LHCN-M2 (cell line): Measurements from ENCODE around the gene CASTOR1. TPM values are rescaled to one million over a fixed set of nuclear protein-coding genes. Genes with fewer than 3 reads are reported as not detected.

Experiments
- DNase-seq: peaks from one replicate; pipeline ENCODE4 v3.0.0-alpha.2; 2012; ENCODE audit warnings: low read depth
- total RNA-seq: library from RNA; depleted of rRNA; stranded (reverse); fragments of >200 nt; gene quantifications from 2 replicates; pipeline ENCODE4 v1.2.3, GENCODE V29; 2014

CASTOR1 gene
- total RNA-seq, 1 experiment from 2014 or later = 19.1 TPM

DNA sequence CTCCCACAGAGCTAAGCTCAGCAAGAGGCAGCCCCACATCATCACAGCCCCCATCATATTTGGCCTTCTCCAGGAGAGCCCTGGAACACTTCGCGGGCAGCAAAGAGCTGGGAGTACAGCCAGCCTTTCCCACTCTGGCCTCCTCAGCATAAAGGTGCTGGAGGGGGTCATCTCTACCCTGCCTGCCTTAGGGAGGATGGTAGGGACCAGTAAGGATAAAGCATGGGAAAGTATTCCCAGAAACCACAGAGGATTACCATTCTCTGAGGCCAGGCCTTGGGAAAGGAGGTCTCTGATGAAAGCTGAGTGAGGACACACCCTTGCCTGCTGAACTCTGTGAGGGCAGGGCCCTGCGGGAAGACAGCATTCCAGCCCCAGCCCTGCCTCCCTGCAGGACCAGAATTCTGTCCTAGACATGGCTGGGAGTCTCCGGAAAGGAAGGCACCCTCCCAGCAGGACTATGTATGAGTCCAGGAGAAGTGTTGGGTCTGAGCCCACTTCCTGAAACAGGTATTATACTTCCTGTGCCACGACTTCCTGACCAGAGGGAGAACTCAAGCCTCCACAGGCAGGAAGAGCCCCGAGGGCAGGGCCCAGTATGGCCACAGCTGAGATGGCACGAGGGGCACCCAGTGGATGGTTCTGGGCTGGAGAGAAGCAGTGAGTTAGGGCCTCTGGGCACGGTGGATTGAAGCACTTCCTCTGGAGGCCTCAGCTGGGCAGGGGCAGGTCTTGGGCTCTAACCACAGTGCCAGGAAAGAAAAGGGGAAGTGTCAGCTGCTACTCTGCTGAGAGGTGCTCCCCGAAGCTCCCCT lies 12.9 kb upstream of the CASTOR1 start:
- DNase-seq = peak; percentile 89

DNA sequence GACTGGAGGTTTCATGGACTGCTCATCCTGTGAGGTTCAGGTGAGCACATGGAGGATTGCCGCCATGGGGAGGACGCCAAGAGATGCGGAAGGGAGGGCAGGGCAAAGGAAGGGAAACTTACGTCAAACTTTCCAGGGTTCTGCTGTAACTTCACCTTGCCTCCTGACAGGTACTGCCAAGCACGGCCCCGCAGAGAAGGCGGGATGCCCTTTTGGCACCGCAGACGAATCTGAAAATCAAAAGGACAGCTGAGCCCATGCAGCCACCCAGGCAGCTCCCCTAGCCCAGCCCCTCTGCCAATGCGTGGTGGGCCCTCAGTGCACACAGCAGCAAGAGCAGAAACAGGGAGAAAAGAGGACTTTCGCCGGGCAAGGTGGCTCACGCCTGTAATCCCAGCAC lies 10.0 kb upstream of the CASTOR1 start:
- no peak for DNase-seq

DNA sequence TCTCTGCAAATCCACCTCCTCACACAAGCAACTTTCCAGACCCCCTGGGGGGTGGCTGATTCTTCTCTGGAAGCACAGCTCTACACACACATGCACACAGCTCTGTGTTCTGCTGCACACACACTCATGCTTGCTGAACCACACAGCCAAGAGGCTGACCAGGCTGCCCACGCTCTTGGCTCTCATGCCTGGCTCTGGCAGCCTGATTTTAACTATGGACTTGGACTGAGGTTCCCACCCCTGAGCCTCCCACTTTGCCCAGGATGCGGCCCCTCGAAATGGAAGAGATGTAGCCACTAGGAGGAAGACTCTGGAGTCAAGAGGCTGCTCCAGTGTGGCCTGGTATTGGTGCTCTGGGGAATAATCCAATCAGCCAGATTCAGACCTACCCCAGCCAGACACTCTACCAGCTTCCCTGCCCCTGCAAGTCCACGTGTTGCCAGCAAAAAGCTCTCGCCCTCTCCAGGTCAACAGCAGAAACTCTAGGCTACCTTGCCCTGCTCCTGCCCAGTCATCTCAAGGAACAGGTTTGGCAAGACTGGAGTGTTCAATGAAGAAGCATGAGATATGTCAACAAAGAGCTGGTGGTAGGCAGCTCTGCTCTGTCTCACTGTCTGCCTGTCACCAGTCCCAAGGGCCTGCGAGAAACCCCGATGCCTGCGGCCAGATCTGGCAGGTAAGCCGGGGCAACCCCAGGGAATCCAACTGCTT lies 8.8 kb upstream of the CASTOR1 start:
- no peak for DNase-seq

DNA sequence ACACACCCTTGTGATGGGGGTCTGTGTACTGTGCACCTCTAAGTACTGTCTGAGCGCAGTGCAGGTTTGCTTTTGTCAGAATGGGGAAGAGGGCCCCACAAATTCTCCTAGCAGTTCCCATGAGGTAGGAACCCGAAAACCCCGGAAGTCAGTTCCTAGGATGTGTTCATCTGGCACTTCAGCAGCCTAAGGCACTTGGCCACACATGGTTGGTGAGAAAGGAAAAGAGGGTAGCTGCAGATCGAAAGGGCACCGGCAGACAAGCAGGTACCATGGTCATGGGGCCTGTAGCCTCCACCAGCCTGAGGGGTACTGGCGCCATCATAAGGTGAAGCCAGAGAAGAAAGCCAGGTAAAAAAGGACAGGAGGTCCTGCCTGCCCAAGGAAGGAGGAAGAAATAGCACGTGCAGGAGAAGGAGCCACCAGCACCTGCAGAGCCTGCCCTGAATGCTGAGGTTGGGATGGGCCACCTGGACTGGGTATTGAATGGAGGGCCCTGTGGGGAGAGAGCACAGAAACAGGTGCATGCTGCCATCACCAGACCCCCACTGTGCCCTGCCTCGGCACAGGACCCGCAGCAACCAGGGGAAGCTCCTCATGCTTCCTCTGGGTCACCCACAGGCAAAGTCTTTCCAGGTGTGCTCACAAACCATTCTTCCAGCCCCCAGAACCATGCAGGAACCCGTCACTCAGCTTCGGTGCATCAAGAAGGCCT lies 8.1 kb upstream of the CASTOR1 start:
- DNase-seq = no peak

DNA sequence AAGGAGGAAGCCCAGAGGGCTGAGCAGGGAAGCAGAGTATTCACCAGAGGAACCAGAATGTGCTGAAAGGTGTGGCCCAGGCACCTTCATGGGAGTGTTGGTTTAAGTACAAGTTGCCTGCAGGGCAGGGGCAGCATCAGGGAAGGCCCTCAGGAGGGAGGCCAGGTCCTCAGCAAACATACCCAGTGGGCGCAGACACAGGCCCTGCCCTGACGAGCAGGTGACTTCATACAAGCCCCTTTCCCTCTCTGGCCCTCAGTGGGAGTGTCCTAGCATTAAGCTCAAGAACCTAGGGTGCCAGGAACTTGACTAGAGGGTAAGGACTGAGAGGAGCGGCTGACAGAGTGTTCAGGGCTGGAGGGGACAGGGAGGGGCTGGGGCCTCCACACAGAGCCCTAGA lies 7.5 kb upstream of the CASTOR1 start:
- no peak for DNase-seq

DNA sequence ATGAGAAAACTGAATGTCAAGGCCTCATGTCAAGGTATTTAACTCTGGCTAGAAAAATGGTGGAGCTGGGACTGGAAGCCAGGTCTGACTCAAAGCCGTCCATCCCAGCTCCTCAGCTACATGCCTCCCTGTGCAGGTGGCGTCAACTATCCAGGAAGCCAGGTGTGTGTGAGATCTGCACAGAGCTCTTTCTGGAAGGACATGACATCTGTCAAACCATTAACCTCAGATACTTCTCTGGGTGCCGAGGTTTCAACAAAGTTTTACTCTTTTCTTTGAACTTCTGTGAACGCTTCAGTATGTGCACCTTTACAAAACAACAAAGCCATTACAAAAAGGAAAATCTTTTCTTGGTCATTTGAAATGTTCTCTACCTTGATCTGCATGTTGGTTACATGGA lies 7.0 kb upstream of the CASTOR1 start:
- no peak for DNase-seq

DNA sequence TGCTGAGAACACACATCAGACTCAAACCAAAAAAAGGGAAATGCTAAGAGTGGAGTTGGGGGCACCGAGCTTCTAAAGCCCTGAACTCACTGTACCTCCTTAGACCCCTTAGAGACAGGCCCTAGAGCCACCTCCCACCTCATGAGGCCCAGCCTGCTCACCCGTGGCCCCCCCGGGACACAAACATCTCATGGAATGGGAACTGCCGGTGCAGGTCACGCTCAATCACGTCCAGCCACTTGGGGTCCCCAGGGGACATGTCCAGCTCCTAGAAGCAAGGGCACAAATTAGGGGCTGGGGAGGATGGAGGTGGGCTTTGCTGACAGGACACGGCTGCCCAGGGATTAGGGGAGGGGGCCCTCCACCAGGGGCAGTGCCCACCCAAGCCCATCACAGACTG lies 6.3 kb upstream of the CASTOR1 start:
- DNase-seq = no peak

DNA sequence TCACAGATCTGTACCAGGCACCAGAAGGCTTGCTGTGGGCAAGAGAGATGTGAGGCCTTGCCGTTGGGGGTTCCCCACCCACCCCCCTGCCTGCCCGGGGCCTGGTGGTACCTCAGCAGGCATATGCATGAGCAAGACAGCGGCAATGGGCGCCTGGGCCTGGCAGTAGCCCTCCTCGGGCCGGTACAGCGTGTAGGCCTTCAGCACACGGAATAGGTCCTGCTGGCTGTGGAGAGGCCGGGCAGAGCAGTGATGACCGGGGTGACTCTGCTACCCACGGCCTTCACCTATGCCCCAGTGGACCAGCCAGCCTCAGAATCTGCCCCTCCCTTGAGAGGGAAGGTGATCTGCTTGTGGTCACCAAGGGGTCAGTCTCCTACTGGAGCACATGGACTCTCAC lies 5.5 kb upstream of the CASTOR1 start:
- no peak for DNase-seq

DNA sequence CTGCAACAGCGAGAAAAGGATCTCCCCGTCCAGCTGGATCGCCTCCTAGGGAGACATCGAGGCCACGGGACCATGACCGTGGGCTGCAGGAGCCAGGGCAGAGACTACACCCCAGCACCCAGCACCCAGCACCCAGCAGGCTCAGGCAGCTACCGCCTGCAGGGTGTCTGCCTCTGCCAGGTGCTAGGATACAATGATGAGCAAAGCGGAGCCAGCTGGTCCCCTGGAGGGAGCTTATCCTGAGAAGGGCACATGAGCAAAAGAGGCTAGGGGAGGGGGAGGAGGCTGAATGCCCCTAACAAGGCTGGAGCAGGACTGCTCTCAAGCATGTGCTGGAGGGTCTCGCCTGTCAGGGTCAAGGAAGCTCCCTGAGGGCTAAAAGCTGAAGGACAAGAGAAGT lies 4.8 kb upstream of the CASTOR1 start:
- DNase-seq = no peak

DNA sequence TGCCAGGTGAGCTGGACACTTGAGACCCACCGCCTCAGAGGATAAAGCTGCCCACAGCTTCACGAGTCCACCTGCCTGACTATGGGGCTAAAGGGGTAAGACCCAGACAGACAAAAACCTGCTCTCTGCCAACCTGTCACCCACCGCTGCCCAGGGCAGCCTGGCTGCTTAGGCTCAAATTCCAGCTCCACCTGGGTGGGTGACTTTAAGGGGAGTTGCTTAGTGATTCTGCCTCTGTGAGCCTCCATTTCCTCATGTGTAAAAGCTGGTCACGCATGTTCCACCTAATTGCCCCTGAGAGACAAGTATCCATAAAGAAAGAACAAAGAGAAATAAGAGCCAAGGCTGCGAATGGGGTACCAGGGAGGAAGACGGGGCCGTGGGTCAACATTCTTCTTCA lies 3.7 kb upstream of the CASTOR1 start:
- no peak for DNase-seq

DNA sequence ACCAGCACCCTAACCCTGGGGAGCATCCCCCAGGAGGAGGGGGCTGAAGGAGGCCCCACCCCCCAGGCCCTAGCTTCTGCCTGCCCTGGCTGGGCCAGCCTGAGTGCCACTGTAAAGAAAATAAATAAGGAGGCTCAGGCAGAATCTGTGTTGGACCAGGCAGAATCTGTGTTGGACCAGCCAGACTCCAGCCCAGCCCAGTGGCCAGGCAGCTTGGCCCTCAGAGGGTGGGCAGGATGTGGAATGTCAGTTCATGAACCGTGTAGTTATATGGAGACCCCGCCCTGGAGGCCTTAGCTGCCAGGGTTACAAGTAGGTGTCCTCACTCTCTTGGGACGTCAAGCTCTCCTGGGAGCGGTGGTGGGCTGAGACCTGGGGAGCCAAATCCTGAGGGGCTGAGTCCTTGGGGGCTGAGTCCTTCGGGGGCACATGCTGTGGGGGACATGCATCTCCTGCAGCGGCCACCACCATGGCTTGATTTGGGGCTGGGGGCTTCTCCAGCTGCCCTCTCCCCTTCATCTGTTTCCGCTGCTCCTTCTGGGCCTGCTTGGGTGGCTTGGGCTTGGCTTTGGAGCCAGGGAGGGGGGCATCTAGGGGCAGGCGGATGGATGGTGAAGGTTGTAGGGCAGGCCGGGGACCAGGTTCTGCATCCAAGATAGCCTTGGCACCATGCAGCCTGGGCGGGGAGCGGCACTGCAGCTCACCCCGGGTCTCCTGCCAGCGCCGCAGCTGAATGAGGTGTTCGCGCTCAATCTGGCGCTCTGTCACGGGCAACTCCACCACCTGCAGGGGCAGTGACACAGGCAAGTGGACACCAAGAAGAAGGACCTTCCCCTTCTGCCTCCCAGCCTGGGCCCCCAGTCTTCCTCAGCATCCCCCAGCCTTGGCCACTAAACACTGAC lies 3.0 kb upstream of the CASTOR1 start:
- DNase-seq = no peak

DNA sequence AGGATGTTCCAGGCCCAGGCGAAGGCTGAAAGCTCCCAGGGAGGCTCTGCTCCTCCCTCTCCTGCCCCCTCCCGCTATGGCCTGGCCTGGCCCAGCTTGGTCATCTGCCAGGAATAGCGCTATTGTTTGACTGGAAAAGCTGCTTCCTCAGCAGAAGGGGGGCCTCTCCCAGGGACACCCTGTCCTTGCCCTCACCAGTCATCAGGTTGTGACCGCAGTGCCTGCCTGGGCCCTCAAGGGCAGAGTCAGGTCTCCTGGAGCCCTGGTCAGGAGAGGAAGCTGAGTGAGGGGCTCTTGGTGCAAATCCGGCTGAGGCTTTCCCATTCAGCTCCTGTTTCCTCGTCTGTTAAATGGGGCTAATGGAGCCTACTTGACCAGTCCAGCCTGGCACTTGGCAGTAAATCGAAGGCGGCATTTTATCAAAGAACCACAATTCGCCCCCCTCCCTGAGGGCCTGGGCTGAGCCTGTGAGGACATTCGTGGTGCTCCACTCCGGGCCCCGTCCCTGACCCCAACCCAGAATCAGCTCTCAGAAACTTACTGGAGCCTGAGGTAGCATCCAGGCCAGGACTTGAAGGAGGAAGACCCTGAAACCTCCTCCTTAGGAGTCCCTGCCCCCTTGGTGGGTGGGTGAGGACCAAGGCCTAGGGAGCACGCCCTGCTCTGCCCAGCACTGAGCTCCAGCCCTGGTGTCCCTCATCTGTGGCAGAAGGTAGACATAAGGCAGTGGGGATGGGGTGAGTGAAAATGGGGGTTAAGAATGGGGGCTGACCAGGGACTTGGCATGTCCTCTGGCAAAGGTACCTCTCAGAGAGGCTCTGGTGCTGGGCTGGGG lies 2.0 kb upstream of the CASTOR1 start:
- DNase-seq = peak; percentile 90

DNA sequence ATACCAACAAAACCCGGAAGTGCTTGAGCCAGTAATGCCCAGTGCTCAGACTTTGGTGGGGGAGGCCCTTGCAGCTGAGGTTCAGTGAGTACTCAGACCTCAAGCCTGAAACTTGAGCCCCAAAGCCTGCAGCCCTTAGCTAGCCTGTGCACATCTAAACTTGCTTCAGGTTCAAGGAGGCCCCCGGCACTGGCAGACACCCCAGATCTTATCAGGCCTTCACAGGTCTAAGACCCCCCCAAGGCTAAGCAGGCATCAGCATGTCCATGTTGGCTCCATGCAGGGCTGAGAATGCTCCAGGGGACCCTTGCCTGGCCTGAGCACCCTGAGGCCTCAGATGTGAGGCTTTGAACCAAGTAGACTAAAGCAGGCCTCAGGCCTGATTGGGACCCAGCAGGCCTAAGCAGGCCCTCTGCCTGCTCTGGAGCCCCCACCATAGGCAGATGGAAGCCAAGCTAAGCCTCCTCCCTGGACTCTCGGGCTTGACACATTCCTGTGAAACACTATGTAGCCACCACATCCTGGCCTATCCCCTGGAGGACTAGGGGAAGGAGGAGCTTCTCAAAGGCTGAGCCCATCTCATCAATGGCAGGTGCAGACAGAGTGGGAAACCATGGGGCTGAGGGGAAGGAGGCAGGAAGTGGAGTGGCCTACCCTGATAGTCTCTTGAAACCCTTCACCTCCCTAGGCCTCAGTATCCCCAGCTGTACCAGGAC lies 1.2 kb upstream of the CASTOR1 start:
- peak; percentile 97 for DNase-seq

DNA sequence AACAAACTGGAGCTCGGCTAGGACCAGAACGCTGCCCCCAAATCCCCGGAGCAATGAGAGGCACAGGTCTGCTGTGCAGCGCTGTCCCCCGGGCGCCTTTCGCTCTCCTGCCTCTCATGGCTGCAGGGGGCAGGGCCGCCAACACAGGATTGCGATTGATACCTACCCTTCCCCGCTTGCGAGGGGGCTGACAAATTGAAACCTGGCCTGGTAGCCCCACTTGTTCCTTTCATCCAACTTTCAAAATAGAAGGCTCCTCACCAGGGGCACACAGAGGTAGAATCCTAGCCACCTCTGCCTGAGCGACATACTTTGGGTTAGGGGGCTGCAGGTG lies 642 bp upstream of the CASTOR1 start:
- DNase-seq = no peak

DNA sequence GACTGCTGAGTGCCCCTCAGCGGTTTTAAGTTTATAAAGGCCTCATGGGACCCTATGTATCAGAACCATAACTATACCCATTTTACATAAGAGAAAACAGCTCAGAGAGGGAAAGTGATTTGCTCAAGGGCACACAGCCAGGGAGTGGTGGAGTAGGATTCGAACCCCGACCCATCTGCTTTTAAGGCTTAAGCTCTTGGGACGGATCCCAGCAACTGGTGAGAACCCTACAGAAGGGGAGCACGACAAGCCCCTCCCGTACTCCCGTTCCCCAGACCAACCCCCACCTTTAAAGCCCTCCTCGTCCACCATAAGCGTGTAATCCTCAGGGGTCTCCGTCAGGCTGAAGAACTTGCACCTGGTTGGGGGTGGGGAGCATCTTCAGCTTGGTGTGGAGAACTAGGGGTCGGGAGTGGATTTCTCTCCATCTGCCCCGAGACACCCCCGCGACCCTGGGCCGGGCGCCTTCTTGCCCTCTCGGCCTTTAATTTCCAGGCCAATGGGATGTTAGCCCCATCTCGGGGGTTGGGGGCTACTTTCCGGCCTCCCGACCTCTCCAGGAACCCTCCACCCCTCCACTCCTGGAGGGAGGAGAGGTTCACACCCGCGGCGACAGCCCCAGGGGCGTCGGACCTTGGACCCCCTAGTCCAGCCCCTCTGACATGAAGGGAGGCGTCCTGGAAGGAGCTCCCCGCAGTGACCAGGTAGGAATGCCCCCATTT lies 725 bp downstream of the CASTOR1 start:
- DNase-seq = no peak

DNA sequence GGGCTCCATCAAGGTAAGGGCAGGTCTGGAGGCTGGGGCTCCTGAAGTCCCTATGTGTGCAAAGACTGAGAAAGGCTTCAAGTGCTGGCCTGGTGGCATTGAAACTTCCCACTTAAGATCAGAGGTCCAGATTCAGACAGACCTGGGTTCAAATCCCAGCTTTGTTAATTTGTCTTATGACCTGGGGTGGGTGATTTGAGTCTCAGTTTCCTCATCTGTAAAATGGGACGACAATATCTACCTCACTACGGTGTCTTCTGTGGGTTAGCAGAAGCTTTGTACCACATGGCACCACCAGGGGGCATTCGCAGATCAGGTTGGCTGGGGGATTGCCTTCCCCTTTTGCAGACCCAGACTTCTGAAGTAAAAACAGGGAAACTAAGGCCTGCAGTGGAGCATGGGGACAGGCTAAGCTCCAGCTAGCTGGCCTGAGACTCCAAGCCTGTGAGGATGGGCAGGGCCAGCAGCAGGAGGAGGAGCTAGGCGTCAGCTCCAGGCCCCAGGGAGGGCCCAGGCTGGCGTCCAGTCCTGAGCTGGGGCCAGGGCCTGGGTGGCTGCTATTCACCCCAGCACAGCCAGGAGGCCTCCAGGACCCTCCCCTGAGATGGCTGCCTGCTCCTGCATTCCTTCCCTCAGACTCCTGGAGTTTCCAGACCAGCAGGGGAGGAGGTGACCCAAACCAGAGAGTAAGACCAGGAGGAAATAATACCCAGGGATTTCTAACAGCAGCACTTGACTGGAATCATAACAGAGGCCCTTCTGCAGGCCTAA lies 1.5 kb downstream of the CASTOR1 start:
- DNase-seq = peak; percentile 86

DNA sequence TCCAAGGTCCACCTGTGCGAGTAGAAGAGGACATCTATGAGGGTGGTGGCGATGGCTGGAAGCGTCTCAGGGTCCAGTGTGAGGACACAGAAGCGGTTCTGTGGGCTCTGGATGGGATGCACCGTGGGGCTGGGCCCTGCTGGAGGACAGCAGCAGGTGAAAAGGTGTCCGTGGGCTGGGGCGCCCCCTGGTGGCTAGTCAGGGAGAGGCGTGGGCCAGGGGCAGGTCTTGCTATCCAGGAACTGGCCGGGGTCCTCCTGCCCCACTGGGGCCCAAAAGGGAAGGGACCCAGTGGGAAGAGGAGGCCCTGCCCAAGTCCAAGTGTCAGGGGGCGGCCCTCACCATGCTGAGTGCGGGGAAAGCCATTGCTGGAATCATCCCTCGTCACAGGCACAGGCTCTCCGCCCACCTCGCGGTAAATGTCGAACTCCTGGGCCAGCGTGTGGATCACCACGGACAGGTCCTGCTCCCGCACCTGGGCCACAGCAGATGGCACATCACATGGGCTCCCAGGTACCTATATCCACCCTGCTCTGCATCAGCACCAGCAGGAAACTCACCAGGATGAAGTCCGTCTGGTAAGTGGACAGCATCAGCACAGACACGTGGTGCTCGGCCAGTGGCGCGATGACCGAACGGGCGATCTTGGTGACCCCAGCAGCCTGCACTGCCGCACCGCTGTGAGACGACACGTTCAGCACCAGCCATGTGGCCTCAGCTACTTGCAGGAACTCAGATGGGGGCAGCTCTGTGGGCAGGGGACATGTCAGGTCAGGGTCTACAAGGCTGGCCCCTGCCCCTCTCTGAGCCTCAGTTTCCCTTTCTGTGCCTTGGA lies 2.3 kb downstream of the CASTOR1 start:
- no peak for DNase-seq

DNA sequence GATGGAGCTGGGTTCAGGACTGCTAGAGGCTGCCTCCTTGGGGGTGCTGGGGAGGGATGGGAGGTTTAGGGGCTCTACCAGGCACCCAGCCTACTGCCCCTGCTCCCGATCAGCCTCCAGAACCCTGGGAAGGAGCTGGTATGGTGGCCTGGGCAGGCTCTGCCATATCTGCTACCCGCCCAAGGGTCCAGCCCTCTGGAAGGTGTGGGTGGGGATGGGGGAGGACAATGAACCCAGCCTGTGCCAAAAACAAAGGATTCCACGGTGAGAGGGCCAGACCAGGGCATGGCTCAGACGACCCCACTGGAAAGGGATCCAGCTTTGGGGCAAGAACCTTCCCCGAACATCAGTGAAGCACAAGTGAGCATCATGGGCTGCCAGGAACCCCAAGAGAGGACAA lies 3.0 kb downstream of the CASTOR1 start:
- DNase-seq = no peak
